Keratinocyte (primary cell): ENCODE data around the gene PLXNB1. TPM values are rescaled to one million over a fixed set of nuclear protein-coding genes. Genes with fewer than 3 reads are reported as not detected.

Source experiments
- DNase-seq: peaks from one replicate; pipeline ENCODE4 v3.0.0-alpha.2; 2011; ENCODE audit warnings: low read depth, missing footprints, low spot score
- FAIRE-seq: peaks from 2 replicates; lab custom pipeline; 2011; peaks lifted over from hg19 to GRCh38; lab: Jason Lieb, UNC
- H2AFZ ChIP-seq: 2 replicates; pipeline ENCODE4 v1.6.0; 2012; ENCODE audit warnings: low read length, control low read depth, inconsistent platforms; ENCODE audit not compliant: control insufficient read depth
- H3K27ac ChIP-seq: 2 replicates; pipeline ENCODE4 v1.5.1; 2011; ENCODE audit warnings: low read length; ENCODE audit not compliant: control insufficient read depth, insufficient read depth
- H3K27me3 ChIP-seq: 3 replicates; pipeline ENCODE4 v1.6.0; 2011; ENCODE audit warnings: low read length; ENCODE audit not compliant: control insufficient read depth, insufficient read depth; ENCODE audit errors: extremely low read depth
- H3K36me3 ChIP-seq, 2 experiments: 2 replicates in 1 of 2; 3 replicates in 1 of 2; pipeline ENCODE4 v1.5.1; 2011; ENCODE audit warnings: low read length in 2 of 2, mild to moderate bottlenecking in 1 of 2; ENCODE audit not compliant: control insufficient read depth in 2 of 2, insufficient read depth in 2 of 2; ENCODE audit errors: extremely low read depth in 1 of 2
- H3K4me1 ChIP-seq: 3 replicates; pipeline ENCODE4 v1.5.1; 2011; ENCODE audit warnings: low read length; ENCODE audit not compliant: control insufficient read depth, insufficient read depth; ENCODE audit errors: extremely low read depth
- H3K4me2 ChIP-seq: 3 replicates; pipeline ENCODE4 v1.6.0; 2011; ENCODE audit warnings: low read depth, low read length; ENCODE audit not compliant: control insufficient read depth, insufficient read depth; ENCODE audit errors: extremely low read depth
- H3K4me3 ChIP-seq, 3 experiments: fragments of 200-600 bp in 1 of 3; sonication (generic) in 1 of 3; 2 replicates in 2 of 3; 3 replicates in 1 of 3; pipeline ENCODE4 v1.5.1; 2011 to 2016; ENCODE audit warnings: low read length in 3 of 3, mild to moderate bottlenecking in 3 of 3, control low read depth in 2 of 3, inconsistent platforms in 1 of 3, low read depth in 1 of 3, mixed read lengths in 1 of 3, mixed run types in 1 of 3, moderate library complexity in 1 of 3; ENCODE audit not compliant: control insufficient read depth in 2 of 3, insufficient read depth in 2 of 3; ENCODE audit errors: extremely low read depth in 1 of 3
- H3K79me2 ChIP-seq: 2 replicates; pipeline ENCODE4 v1.6.0; 2012; ENCODE audit warnings: low read length; ENCODE audit not compliant: control insufficient read depth, insufficient read depth
- H3K9ac ChIP-seq: 3 replicates; pipeline ENCODE4 v1.6.0; 2011; ENCODE audit warnings: low read length; ENCODE audit not compliant: control insufficient read depth, insufficient read depth; ENCODE audit errors: extremely low read depth
- H3K9me1 ChIP-seq: 3 replicates; pipeline ENCODE4 v1.6.0; 2011; ENCODE audit warnings: low read length; ENCODE audit not compliant: control insufficient read depth, insufficient read depth; ENCODE audit errors: extremely low read depth
- H3K9me3 ChIP-seq: 2 replicates; pipeline ENCODE4 v1.5.1; 2012; ENCODE audit warnings: low read depth, low read length; ENCODE audit not compliant: control insufficient read depth
- H4K20me1 ChIP-seq: 3 replicates; pipeline ENCODE4 v1.6.0; 2011; ENCODE audit warnings: low read length; ENCODE audit not compliant: control insufficient read depth, insufficient read depth; ENCODE audit errors: extremely low read depth
- EZH2 ChIP-seq: IDR thresholded peaks from one replicate; pipeline ENCODE4 v1.6.1; 2012; ENCODE audit warnings: inconsistent platforms, mild to moderate bottlenecking, low read length, moderate library complexity
- dilution Hi-C: fragments of 300-500 bp; cut with MboI; formaldehyde crosslinking; loops from one replicate; pipeline ENCODE4 v1.7.0; 2020; ENCODE audit warnings: low sequenced_read_pairs; ENCODE audit not compliant: extremely low pct_ligation_motif_present
- polyA plus RNA-seq, 5 experiments: library from polyadenylated mRNA; depleted of rRNA in 3 of 5; stranded (reverse) in 3 of 5; stranded (forward) in 1 of 5; unstranded in 1 of 5; fragments of >200 nt; gene quantifications; 1 replicate in 1 of 5; 2 replicates in 3 of 5; 3 replicates in 1 of 5; pipeline versions ENCODE4 v1.2.1 to v1.2.3, GENCODE V29; 2011 to 2012; ENCODE audit warnings: missing spikeins in 2 of 5, low read depth in 1 of 5, low replicate concordance in 1 of 5
- TF ChIP-seq, protein P1 (sequence below), 3 experiments: IDR thresholded peaks in 1 of 3; conservative IDR thresholded peaks in 1 of 3; optimal IDR thresholded peaks in 1 of 3; 2 replicates in 2 of 3; 3 replicates in 1 of 3; pipeline versions ENCODE3 to v1.5.1; 2011; ENCODE audit warnings: low read length in 3 of 3, mild to moderate bottlenecking in 3 of 3, moderate library complexity in 2 of 3, control low read depth in 1 of 3, inconsistent platforms in 1 of 3; ENCODE audit not compliant: insufficient read depth in 2 of 3; ENCODE audit errors: extremely low read depth in 1 of 3

The PLXNB1 gene
- polyA plus RNA-seq, 1 donor (not counting 4 experiments of a cell fraction or from before 2014, with no cell fraction given), result 83.0 TPM

GRCh38 chr3:48418651-48419050 is 11.2 kb downstream of the PLXNB1 start:
- FAIRE-seq (no peak), DNase-seq (no peak)
- H3K27ac ChIP-seq, result no peak overlapping the region
- peaks cover 33% of the 10 kb centered on the region for H3K79me2 ChIP-seq
- H3K36me3 ChIP-seq, result peaks cover 56 to 65% of the 10 kb centered on the region in 2 experiments
- H3K27me3 ChIP-seq, result no peaks in the 10 kb centered on the region
- H4K20me1 ChIP-seq, result peaks cover 14% of the 10 kb centered on the region
- peaks cover 13% of the 10 kb centered on the region for H3K4me1 ChIP-seq
- peaks cover 1% of the 10 kb centered on the region for H3K9me1 ChIP-seq
- no peaks in the 10 kb centered on the region for H3K9me3 ChIP-seq
- H3K4me3 ChIP-seq, result no peak overlapping the region
- no peak overlapping the region for H3K9ac ChIP-seq
- H3K4me2 ChIP-seq, result no peak overlapping the region
- dilution Hi-C loops, result no loop called here
- TF ChIP-seq, protein P1, sequence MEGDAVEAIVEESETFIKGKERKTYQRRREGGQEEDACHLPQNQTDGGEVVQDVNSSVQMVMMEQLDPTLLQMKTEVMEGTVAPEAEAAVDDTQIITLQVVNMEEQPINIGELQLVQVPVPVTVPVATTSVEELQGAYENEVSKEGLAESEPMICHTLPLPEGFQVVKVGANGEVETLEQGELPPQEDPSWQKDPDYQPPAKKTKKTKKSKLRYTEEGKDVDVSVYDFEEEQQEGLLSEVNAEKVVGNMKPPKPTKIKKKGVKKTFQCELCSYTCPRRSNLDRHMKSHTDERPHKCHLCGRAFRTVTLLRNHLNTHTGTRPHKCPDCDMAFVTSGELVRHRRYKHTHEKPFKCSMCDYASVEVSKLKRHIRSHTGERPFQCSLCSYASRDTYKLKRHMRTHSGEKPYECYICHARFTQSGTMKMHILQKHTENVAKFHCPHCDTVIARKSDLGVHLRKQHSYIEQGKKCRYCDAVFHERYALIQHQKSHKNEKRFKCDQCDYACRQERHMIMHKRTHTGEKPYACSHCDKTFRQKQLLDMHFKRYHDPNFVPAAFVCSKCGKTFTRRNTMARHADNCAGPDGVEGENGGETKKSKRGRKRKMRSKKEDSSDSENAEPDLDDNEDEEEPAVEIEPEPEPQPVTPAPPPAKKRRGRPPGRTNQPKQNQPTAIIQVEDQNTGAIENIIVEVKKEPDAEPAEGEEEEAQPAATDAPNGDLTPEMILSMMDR (optimal IDR thresholded peaks at IDR 0.05 in 1 of 3, IDR thresholded peaks at IDR 0.05 in 1 of 3, conservative IDR thresholded peaks at IDR 0.05 in 1 of 3; ENCODE audit: extremely low read depth in 1 of 3, insufficient read depth in 2 of 3, low read length in 3 of 3), result no peak
- TF ChIP-seq EZH2, result no peak
- no peak overlapping the region for H2AFZ ChIP-seq

GRCh38 chr3:48418140-48418539 is 11.7 kb downstream of the PLXNB1 start:
- peaks cover 56 to 63% of the 10 kb centered on the region in 2 experiments for H3K36me3 ChIP-seq
- DNase-seq (no peak), FAIRE-seq (no peak)
- peaks cover 28% of the 10 kb centered on the region for H3K79me2 ChIP-seq
- no peak for TF ChIP-seq EZH2
- TF ChIP-seq, protein P1 (optimal IDR thresholded peaks at IDR 0.05 in 1 of 3, IDR thresholded peaks at IDR 0.05 in 1 of 3, conservative IDR thresholded peaks at IDR 0.05 in 1 of 3; ENCODE audit: extremely low read depth in 1 of 3, insufficient read depth in 2 of 3, low read length in 3 of 3), result no peak
- H3K4me1 ChIP-seq, result peaks cover 19% of the 10 kb centered on the region
- no peak overlapping the region for H3K4me3 ChIP-seq
- H3K4me2 ChIP-seq, result no peak overlapping the region
- no peak overlapping the region for H3K9ac ChIP-seq
- dilution Hi-C loops, result no loop called here
- no peak overlapping the region for H2AFZ ChIP-seq
- no peaks in the 10 kb centered on the region for H3K27me3 ChIP-seq
- no peak overlapping the region for H3K27ac ChIP-seq
- H3K9me3 ChIP-seq, result no peaks in the 10 kb centered on the region
- H3K9me1 ChIP-seq, result peaks cover 3% of the 10 kb centered on the region
- H4K20me1 ChIP-seq, result peaks cover 17% of the 10 kb centered on the region
